HG02798 (cell line): ENCODE data around the gene CCDC127.
"Not testable (repeated sequence)": the region's sequence is repeated elsewhere in the genome, so short reads cannot be mapped to it uniquely, and the experiment has no call there.

Experiments used
- ATAC-seq: cut with Tn5 transposase; IDR thresholded peaks from one replicate; pipeline ENCODE4 v1.9.1; 2021; ENCODE audit warnings: mild to moderate bottlenecking; ENCODE audit not compliant: unreplicated experiment, poor library complexity

CCDC127 gene

GRCh38 chr5:178110-178509 lies 39.8 kb downstream of the CCDC127 start:
- no peak for ATAC-seq

- no peak for ATAC-seq
These were observed 41.6 kb downstream of the CCDC127 start for GRCh38 chr5:176296-176823.

DNA sequence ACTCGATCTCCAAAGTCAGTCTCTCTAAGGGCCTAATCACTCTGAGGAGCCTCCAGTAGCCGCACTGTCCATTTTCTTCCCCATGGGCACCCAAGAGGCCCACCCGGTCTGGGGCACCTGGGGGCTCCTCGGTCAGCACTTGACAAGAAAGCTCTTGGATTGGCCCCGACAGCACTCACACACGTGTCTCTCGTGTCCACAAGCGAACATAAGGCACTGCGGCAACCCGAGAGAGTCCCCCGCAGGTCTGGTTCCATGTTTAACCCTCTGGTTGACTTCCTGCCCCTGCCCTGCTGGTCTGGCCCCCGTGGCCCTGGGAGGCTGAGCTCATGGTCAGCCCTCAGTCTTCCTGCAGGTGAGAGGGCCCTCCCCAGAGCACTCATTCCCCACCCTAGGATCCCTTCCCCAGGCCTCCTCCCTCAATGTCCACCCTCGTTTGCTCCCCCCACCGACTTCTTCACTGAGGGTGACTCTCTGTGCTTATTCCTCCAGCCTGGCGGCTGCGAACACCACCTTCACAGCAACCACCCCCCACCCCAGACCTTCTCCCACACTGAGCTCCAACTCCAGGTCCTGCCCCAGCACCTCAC lies 43.0 kb downstream of the CCDC127 start:
- ATAC-seq, result no peak

- no peak for ATAC-seq
These were observed 43.7 kb downstream of the CCDC127 start for GRCh38 chr5:174291-174600.

- ATAC-seq, result no peak
These were observed 44.3 kb downstream of the CCDC127 start for GRCh38 chr5:173392-174290.

- ATAC-seq, result no peak
These were observed 45.1 kb downstream of the CCDC127 start for GRCh38 chr5:172841-173251.

- ATAC-seq, result no peak
These were observed 45.5 kb downstream of the CCDC127 start for GRCh38 chr5:172421-172820.

DNA sequence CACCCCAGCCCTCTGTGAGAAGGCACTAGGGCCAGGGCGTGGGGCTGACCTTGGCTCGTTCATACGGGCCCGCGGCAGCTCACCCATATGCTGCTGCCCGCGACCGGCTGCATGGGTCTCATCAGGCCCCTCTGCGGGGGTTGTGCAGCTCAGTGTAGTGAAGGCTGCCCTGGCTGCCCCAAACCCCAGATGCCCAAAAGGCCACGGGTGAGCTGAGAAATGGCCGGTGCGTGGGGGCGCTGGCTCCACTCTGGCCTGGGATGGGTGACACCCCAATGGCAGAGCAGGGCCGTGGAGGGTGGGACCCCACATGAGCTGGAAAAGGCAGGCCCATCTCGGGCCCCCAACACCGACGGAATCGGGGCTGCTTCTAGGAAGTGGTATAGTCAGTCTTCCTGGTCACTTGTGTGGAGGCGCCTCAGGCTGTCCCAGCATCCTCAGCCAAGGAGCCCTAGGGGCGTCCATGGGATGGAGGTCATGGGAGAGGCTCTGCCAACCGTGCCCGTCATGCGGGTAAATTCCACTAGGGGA lies 46.1 kb downstream of the CCDC127 start:
- ATAC-seq, result no peak

GRCh38 chr5:170971-171800 lies 46.8 kb downstream of the CCDC127 start:
- no peak for ATAC-seq

DNA sequence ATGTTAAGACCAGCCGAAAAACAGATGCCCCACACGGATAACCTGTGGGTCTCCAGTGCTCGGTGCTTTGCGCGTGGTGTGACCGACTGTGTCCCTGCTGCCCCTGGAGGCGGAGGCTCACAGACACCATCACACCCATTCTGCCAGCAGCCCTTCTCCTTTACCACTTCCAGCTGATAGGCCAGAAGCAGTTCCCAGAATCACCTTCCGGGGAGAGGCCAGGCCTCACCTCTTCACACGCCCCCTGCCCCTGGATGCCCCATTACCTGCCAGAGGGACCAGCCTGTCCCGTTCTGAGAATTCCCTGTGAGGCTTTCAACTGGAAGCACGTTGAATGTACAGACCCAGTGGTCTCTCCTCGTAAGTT lies 48.2 kb downstream of the CCDC127 start:
- no peak for ATAC-seq

GRCh38 chr5:169071-169727 lies 48.8 kb downstream of the CCDC127 start:
- ATAC-seq, result no peak

- no peak for ATAC-seq
These were observed 49.8 kb downstream of the CCDC127 start for GRCh38 chr5:167982-168660.

GRCh38 chr5:167511-167910 lies 50.4 kb downstream of the CCDC127 start:
- no peak for ATAC-seq

- ATAC-seq, result no peak
These were observed 51.2 kb downstream of the CCDC127 start for GRCh38 chr5:166441-167372.

- ATAC-seq, result not testable (repeated sequence)
These were observed 53.2 kb downstream of the CCDC127 start for GRCh38 chr5:164783-165182.

DNA sequence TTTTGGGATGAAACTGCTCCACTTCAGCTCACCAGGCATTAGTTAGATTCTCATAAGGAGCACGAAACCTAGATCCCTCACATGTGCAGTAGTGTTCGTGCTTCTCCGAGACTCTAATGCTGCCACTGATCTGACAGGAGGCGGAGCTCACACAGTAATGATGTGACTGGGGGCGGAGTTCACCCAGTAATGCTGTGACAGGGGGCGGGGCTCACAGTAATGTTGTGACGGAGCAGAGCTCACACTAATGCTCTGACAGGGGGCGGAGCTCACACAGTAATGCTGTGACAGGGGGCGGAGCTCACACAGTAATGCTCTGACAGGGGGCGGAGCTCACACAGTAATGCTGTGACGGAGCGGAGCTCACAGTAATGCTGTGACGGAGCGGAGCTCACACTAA lies 53.7 kb downstream of the CCDC127 start:
- ATAC-seq, result no peak

- ATAC-seq, result no peak
These were observed 54.1 kb downstream of the CCDC127 start for GRCh38 chr5:163841-164240.

GRCh38 chr5:163338-163620 lies 54.7 kb downstream of the CCDC127 start:
- ATAC-seq, result no peak
